K562 (cell line): Measurements from ENCODE around the gene SLC5A10. TPM values are rescaled to one million over a fixed set of nuclear protein-coding genes. Genes with fewer than 3 reads are reported as not detected.
A peak's percentile ranks its signal among the peaks of the same experiment; 100 is the strongest.

Experiments used
- ATAC-seq: fragments of 200-7000 bp; cut with Tn5 transposase; 3 replicates; pipeline ENCODE4 v1.9.1; 2020; ENCODE audit warnings: moderate library complexity
- BruUV-seq: library from RNA; stranded (reverse); fragments of 400-500 nt; replicated peaks from 2 replicates; lab custom pipeline; 2021; lab: Mats Ljungman, UMichigan
- CTCF ChIA-PET: fragments of 300-600 bp; formaldehyde crosslinking; extraction: SDS; loops from one replicate; lab custom pipeline; 2021; ENCODE audit warnings: low intra/inter-chr PET ratio; lab: Yijun Ruan, JAX
- POLR2A ChIA-PET: fragments of 300-600, 350-650 bp; sonication (Branson Sonifier 250); formaldehyde crosslinking; extraction: SDS; loops from one replicate; lab custom pipeline; 2021; ENCODE audit warnings: antibody characterized with exemption, inconsistent platforms; lab: Yijun Ruan, JAX
- DNase-seq, 4 experiments: peaks; one replicate each; pipeline versions ENCODE4 v3.0.0 to v3.0.0-alpha.2; 2011 to 2018; ENCODE audit warnings: low spot score in 3 of 4, mixed read lengths in 3 of 4; ENCODE audit errors: extremely low read depth in 1 of 4
- FAIRE-seq: peaks from 2 replicates; lab custom pipeline; 2011; peaks lifted over from hg19 to GRCh38; lab: Jason Lieb, UNC
- H2AFZ ChIP-seq: 2 replicates; pipeline ENCODE4 v1.6.0; 2011; ENCODE audit warnings: low read depth, low read length, control low read depth, inconsistent platforms
- H3K27ac ChIP-seq: fragments of 200-600 bp; 3 replicates; pipeline ENCODE4 v1.8.0; 2011; ENCODE audit warnings: low read depth, mild to moderate bottlenecking, control low read depth, inconsistent platforms, low read length, moderate library complexity, mixed read lengths; ENCODE audit errors: extremely low read depth
- H3K27me3 ChIP-seq, 2 experiments: fragments of 300-600 bp in 1 of 2; 2 replicates in 1 of 2; 3 replicates in 1 of 2; pipeline versions ENCODE4 v1.6.0 to v1.8.0; 2011; ENCODE audit warnings: inconsistent platforms in 2 of 2, low read length in 2 of 2, mild to moderate bottlenecking in 1 of 2, mixed read lengths in 1 of 2, moderate library complexity in 1 of 2; ENCODE audit not compliant: control insufficient read depth in 2 of 2, insufficient read depth in 2 of 2
- H3K36me3 ChIP-seq: fragments of 300-600 bp; 3 replicates; pipeline ENCODE4 v1.8.0; 2011; ENCODE audit warnings: mild to moderate bottlenecking, low read length, inconsistent platforms; ENCODE audit not compliant: control insufficient read depth, insufficient read depth
- H3K4me1 ChIP-seq, 2 experiments: fragments of 200-600 bp in 1 of 2; replicated peaks in 1 of 2; 2 replicates in 1 of 2; 3 replicates in 1 of 2; pipeline versions ENCODE4 v1.5.1 to v1.8.0; 2011; ENCODE audit warnings: inconsistent platforms in 2 of 2, low read length in 2 of 2, mild to moderate bottlenecking in 1 of 2, mixed read lengths in 1 of 2, moderate library complexity in 1 of 2; ENCODE audit not compliant: control insufficient read depth in 2 of 2, insufficient read depth in 2 of 2
- H3K4me2 ChIP-seq: 2 replicates; pipeline ENCODE4 v1.6.1; 2011; ENCODE audit warnings: low read length, control low read depth, inconsistent platforms, mixed read lengths; ENCODE audit not compliant: insufficient read depth
- H3K4me3 ChIP-seq: fragments of 200-600 bp; sonication (generic), shearing (Covaris generic); 2 replicates; pipeline ENCODE4 v1.5.1; 2016; ENCODE audit warnings: control low read depth, inconsistent platforms
- H3K79me2 ChIP-seq: fragments of 200-600 bp; 3 replicates; pipeline ENCODE4 v1.8.0; 2011; ENCODE audit warnings: low read length, inconsistent platforms; ENCODE audit not compliant: control insufficient read depth, insufficient read depth
- H3K9ac ChIP-seq, 2 experiments: 2 replicates each; pipeline versions ENCODE4 v1.6.0 to v1.6.1; 2011; ENCODE audit warnings: low read depth in 2 of 2, low read length in 2 of 2, control low read depth in 1 of 2, inconsistent platforms in 1 of 2, mild to moderate bottlenecking in 1 of 2, mixed read lengths in 1 of 2; ENCODE audit not compliant: insufficient read depth in 1 of 2
- H3K9me1 ChIP-seq: one replicate; pipeline ENCODE4 v1.6.0; 2011; ENCODE audit warnings: inconsistent platforms, mild to moderate bottlenecking, low read length, moderate library complexity; ENCODE audit not compliant: control insufficient read depth, insufficient read depth
- H3K9me3 ChIP-seq: replicated peaks from 2 replicates; pipeline ENCODE4 v1.5.1; 2011; ENCODE audit warnings: low read depth, low read length, inconsistent platforms; ENCODE audit not compliant: control insufficient read depth, insufficient read depth
- H4K20me1 ChIP-seq: replicated peaks from 2 replicates; pipeline ENCODE4 v1.6.1; 2011; ENCODE audit warnings: low read length, inconsistent platforms, mixed read lengths; ENCODE audit not compliant: control insufficient read depth, insufficient read depth
- FOXK2 ChIP-seq, 2 experiments: fragments of 450-650 bp; IDR thresholded peaks in 1 of 2; conservative IDR thresholded peaks in 1 of 2; 2 replicates each; pipeline ENCODE4 v1.6.1; 2016; ENCODE audit warnings: low read depth in 2 of 2, mild to moderate bottlenecking in 1 of 2
- HDAC8 ChIP-seq: fragments of 450-650 bp; IDR thresholded peaks from 2 replicates; pipeline ENCODE4 v1.6.1; 2016; ENCODE audit warnings: mild to moderate bottlenecking, missing genetic modification characterization, moderate library complexity, missing compliant biosample characterization
- ZKSCAN1 ChIP-seq: fragments of 150-350 bp; IDR thresholded peaks from 2 replicates; pipeline ENCODE4 v1.6.1; 2016; ENCODE audit warnings: low read depth, low read length
- ZNF780A ChIP-seq: fragments of 250-450 bp; sonication (Bioruptor Pico); IDR thresholded peaks from 2 replicates; pipeline ENCODE4 v1.5.0; 2021; ENCODE audit warnings: mild to moderate bottlenecking
- WGBS: fragments of 100-300 bp; shearing (Covaris generic); methylation state at CpG from one replicate; pipeline ENCODE4 v1.1.6; 2016; ENCODE audit warnings: low coverage, mixed read lengths; ENCODE audit not compliant: insufficient coverage; ENCODE audit errors: missing lambda C conversion rate; 5-methylcytosine and 5-hydroxymethylcytosine counted together
- in situ Hi-C: fragments of 300-500 bp; cut with MboI; formaldehyde crosslinking; loops from 4 replicates; pipeline ENCODE4 v1.15.0; 2018; ENCODE audit warnings: inconsistent platforms, mixed read lengths
- intact Hi-C: fragments of 100-400 bp; cut with micrococcal nuclease; formaldehyde crosslinking; loops from 2 replicates; pipeline ENCODE4 v1.14.2; 2022
- polyA plus RNA-seq, 8 experiments: library from polyadenylated mRNA; depleted of rRNA in 4 of 8; stranded (reverse) in 5 of 8; unstranded in 3 of 8; fragments of >200 nt; fragmentation: Nextera tagmentation in 2 of 8; fragmentation: Illumina TruSeq in 1 of 8; extraction: Ambion mirVana in 2 of 8; extraction: Trizol in 1 of 8; gene quantifications; 2 replicates each; pipeline versions ENCODE4 v1.2.1 to v1.2.3, GENCODE V29; 2011 to 2014; ENCODE audit warnings: inconsistent platforms in 1 of 8, missing spikeins in 1 of 8
- total RNA-seq, 7 experiments: library from RNA; depleted of rRNA in 6 of 7; stranded (reverse); fragments of >200 nt in 6 of 7; fragmentation: Illumina TruSeq in 2 of 7; extraction: Trizol in 2 of 7; gene quantifications; 2 replicates each; pipeline versions ENCODE4 v1.2.1 to v1.2.3, GENCODE V29; 2011 to 2021; ENCODE audit warnings: low replicate concordance in 1 of 7
- TF ChIP-seq, protein P1 (sequence below): fragments of 450-650 bp; IDR thresholded peaks from one replicate; pipeline ENCODE4 v1.6.1; 2018; ENCODE audit warnings: mild to moderate bottlenecking, moderate library complexity; ENCODE audit not compliant: partially characterized antibody

SLC5A10 gene
- total and polyA plus RNA-seq, 9 of the 15 experiments (the other 6 are each of a cell fraction or from before 2014, with no cell fraction given): 0.03 to 0.09 (median 0.03) TPM; not detected in 5

DNA sequence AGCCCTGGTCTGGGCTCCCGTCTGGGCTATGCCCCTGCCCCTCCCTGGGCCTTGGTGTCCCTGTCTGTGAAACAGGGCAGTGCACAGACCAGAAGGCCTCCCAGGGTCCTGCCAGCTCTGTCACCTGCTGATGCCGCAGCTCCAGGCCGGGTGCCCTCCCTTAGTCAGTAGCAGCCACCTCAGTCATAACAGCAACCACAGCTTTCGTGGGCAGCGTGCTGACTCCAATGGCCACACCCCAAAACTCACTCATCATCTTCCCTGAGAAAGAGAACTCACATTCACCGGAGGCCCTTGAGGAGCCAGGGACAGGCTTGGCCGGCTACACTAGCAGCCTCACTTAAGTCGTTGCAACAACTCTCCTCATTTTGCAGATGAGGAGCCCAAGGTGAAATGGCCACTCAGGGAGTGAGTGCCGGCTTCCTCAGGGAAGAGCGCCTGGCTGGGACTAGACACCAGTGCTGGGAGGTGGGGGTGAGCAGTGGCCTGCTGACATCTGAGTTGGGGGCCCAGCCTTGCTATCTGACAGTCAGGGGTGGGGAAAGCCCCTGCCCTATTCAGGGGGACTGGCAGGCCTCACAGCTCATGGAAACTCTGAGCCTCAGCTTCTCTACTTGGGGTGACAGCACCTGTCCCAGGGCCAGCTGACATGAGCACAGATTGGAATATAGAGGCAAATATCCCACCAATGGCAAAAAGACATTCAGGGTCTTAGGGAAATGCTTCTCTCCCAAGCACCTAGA is 22.6 kb downstream of the SLC5A10 start:
- DNase-seq (no peak), ATAC-seq (no peak), FAIRE-seq (no peak)
- Histone ChIP-seq H3K4me3 (no peak overlapping the region), H3K36me3 (peaks cover 46% of the 10 kb centered on the region; the same call in 1 of the 3 replicates), H3K27ac (no peak overlapping the region), H2AFZ (no peak overlapping the region), H4K20me1 (no peaks in the 10 kb centered on the region), H3K4me2 (no peak overlapping the region), H3K27me3 (no peaks in the 10 kb centered on the region), H3K79me2 (no peaks in the 10 kb centered on the region), H3K9me1 (no peaks in the 10 kb centered on the region), H3K9me3 (no peaks in the 10 kb centered on the region), H3K4me1 (peaks cover 0 to 29% of the 10 kb centered on the region in 2 experiments; a peak in 3 of 5 replicates), H3K9ac (peak overlapping the region in 1 of 2 experiments; percentile 17; a peak in 2 of 4 replicates)
- in situ Hi-C loops (loop anchor here (5.0 kb wide), 1 partner anchor 43 kb away; no protein-coding TSS in a partner anchor), intact Hi-C loops (no loop called here)
- ChIA-PET POLR2A (no interaction called here), CTCF (no interaction called here)
- no TSS peak for BruUV-seq
- WGBS: 100% methylated on average over 1 of the region's 10 CpGs
- TF ChIP-seq HDAC8 (tag) (no peak), FOXK2 (conservative IDR thresholded peaks at IDR 0.05 in 1 of 2, IDR thresholded peaks at IDR 0.05 in 1 of 2; ENCODE audit: low read depth in 2 of 2) (no peak), ZNF780A (CRISPR knock-in tag) (no peak), ZKSCAN1 (no peak)
- TF ChIP-seq, protein P1, sequence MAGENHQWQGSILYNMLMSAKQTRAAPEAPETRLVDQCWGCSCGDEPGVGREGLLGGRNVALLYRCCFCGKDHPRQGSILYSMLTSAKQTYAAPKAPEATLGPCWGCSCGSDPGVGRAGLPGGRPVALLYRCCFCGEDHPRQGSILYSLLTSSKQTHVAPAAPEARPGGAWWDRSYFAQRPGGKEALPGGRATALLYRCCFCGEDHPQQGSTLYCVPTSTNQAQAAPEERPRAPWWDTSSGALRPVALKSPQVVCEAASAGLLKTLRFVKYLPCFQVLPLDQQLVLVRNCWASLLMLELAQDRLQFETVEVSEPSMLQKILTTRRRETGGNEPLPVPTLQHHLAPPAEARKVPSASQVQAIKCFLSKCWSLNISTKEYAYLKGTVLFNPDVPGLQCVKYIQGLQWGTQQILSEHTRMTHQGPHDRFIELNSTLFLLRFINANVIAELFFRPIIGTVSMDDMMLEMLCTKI: no peak
